Measurements from ENCODE around the gene TBATA.

The TBATA gene

DNA sequence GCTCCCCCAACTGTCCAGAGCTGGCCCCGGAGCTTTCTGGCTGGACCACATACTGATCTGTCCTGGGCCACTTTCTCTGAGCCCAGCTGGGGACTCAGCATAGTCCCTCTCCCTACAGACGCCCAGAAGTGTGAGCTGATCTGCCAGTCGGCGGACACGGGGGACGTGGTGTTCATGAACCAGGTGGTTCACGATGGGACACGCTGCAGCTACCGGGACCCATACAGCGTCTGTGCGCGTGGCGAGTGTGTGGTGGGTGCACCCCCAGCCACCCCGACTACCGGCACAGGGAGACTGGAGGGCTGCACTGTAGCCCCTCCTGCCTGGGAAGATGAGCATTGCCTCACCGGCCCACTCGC lies 41.8 kb downstream of the TBATA start:
- no peak for DNase-seq (ENCODE audit: low read depth)

DNA sequence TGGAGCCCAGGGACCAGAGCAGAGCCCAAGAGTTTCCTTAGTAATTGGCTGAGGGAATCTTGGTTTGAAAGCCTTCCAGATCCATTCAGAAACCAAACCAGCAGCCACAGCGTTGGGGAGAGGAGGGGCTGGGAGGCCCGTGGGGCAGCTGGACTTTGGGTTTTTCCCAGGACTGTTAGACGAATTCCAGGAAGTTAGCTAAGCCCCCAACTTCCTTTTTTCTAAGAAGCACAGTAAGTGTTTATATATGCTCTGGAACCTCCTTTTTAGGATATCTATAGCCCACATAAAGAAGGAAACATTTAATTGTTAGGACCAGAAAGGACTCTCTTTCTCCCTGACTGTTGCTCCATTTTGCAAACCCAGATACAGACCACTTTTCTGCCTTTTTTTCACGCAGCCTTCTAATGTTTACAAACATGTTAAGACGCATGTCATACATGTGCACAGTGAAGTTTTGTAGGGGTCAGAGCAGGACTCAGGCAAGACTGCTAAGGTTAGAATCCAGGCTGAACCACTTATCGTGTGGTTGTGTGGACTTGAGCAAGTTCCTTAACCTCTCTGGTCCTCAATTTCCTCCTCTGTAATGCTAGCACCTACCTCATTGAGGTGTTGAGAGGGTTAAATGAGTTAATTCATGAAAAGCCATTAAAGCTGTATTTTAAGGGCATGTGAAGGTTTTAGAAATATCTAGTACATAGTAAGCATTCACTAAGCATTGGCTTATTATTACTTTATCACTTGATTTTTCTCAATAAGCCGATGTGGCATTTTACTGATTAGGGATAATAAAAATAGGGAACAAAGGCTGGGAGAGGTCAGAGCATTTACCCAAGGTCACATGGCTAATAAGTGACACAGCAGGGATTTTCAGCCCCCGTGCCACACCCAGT lies 42.4 kb downstream of the TBATA start:
- peak; percentile 25 for DNase-seq (ENCODE audit: low read depth)

DNA sequence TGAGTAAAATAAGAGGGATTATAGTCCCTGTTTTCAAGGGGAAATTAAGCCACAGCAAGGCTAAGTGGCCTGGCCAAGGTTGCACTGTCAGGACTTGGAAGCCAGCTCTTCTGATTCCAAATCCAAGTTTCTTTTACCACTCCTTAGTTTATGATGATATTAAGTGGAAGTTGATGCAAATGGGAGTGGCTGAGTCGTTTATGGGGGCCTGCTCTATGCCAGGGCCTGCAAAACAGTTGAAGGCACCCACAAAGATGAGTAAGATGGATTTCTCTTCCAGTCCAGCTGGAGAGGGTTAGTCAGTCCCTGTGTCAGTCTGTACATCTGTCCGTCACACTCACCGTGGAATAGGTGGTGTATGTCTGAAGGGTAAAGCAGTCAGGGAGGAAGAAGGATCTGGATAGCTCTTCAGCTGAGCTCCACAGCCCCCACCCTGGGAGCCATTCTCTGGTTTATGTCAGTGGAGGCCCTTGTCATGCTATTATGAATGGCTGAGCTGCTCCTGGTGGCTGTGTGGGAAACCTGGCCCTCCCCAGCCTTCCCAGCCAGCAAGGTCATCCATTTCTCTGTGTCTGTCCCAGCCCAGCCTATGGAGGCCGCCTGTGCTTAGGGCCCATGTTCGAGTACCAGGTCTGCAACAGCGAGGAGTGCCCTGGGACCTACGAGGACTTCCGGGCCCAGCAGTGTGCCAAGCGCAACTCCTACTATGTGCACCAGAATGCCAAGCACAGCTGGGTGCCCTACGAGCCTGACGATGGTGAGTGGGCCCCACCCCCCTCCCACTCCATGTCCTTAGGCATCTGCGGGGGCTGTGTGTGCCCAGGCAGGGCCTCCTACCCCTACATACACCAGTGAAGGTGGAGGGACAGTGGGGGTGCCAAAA lies 44.5 kb downstream of the TBATA start:
- no peak for DNase-seq (ENCODE audit: low read depth)

- DNase-seq (ENCODE audit: low read depth) = no peak
Measured at GRCh38 chr10:70738761-70739121, 46.4 kb downstream of the TBATA start.

DNA sequence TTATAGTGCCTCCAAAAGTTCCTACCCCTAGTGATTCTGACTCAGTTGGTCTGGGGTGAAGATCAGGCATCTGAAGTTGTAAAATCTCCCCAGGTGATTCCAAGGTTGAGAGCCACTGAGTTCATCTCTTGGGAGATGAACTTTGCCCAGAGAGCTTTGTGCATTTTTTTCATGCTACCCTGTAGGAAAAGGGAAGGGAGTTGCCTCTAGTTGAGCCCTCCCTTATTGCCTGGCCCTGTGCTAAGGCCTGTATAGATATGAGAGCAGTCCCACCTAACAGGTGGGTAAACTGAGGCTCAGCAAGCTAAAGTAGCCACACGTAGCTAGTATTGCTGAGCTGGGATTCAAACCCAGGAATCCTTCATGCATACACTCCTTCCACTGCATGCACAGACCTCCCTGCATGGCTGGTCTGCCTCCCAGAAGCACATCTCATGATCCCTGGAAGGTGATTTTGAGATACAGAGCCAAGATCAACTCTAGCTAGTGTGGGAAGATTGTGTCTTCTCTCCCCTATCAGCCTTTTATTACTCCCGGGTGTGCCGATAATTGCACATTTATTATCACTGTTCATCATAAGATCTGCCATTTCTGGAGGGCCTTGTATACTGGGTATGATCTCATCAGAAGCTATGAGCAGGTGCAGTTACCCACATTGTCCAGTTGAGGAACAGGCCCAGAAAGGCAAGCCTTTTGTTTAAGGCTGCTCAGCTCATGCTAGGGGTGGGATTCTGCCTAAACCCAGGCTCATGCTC lies 47.0 kb downstream of the TBATA start:
- DNase-seq (ENCODE audit: low read depth) = no peak

DNA sequence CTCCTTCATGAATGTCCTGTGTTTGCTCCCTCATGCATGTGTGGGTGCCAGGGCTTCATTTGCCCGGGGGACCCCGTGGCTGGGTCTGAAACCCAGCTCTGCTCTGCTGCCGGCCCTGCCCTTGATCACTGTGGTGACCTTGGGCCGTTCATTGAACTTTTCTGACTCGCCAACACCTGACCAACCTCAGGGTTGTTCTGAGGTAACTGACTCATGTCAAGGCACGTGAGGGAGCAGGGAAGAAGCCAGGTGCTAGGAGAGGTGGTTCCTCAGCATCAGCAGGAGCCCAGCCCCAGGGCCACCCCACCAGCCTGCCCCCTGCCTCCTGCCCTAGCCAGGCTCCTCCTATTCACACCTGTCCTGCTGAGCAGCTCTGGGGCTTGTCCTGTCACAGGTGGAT lies 47.9 kb downstream of the TBATA start:
- DNase-seq (ENCODE audit: low read depth) = no peak

GRCh38 chr10:70736525-70736924 lies 48.7 kb downstream of the TBATA start:
- DNase-seq (ENCODE audit: low read depth) = no peak

GRCh38 chr10:70735161-70735560 lies 50.0 kb downstream of the TBATA start:
- DNase-seq (ENCODE audit: low read depth) = no peak

DNA sequence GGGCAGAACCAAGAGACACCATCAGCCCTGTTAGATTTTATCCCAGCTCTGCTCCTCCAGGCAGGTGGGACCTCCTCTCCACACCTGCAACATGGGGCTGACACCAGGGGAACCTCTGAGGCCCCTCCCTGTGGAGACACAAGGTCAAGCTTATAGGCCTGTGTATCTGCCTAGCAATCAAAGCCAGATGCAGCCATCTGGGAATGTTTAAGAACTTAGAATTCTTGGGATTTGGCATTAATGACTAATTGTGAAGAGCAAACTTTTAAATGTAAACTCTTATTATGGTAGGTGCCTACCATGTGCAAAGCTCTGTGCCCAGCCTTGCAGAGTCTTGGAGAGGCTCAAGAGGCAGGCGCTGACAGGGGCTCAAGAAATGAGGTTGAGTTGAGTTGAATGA lies 52.1 kb downstream of the TBATA start:
- DNase-seq (ENCODE audit: low read depth) = peak; percentile 25

- DNase-seq (ENCODE audit: low read depth) = no peak
Measured at GRCh38 chr10:70732569-70732968, 52.6 kb downstream of the TBATA start.

- no peak for DNase-seq (ENCODE audit: low read depth)
Measured at GRCh38 chr10:70730955-70731354, 54.2 kb downstream of the TBATA start.

- DNase-seq (ENCODE audit: low read depth) = no peak
Measured at GRCh38 chr10:70729763-70730357, 55.3 kb downstream of the TBATA start.

DNA sequence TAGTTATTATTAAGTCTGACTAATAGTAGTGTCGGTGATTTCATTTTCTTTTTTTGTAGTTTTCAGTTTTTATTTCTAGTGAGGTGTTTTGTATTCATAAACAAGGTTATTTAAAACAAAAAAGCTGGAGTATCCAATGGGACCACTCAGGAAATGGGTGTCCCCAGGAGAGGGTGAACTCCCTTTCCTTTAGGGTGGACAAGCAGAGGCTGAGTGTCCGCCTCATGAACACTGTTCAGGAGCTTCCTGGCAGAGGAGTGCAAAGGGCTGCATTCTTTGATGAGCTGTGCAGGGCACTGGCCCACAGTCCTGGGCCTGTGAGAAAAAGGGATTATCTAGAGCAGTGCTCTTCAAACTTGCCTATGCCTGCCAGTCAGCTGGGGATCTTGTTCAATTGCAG lies 56.8 kb downstream of the TBATA start:
- DNase-seq (ENCODE audit: low read depth) = no peak

- DNase-seq (ENCODE audit: low read depth) = no peak
Measured at GRCh38 chr10:70726909-70727495, 58.2 kb downstream of the TBATA start.

- no peak for DNase-seq (ENCODE audit: low read depth)
Measured at GRCh38 chr10:70723771-70724170, 61.4 kb downstream of the TBATA start.

DNA sequence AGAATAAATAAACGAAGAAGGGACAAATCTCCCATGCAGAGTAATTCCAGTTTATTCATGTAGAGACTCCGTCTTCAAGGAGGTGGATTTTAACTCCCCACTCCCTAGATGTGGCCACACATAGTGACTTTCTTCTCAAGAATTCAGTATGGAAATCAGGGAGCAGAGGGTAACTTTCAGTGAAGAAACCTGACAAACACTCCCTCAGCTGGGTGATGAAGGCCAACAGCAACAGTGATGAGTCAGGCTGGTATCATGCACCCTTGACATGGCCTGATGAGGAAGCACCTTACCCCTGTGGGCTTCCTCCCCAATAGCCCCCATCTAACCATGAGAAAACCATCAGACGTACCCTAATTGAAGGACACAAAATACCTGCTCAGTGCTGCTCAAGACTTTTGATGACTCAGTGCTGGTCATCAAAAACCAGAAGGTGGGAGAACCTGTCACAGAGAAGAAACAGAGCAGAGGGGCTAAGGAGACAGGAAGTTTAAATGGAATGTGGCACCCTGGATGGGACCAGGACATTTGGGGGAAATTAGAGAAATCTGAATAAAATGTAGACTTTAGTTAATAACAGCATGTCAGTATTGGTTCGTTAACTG lies 62.3 kb downstream of the TBATA start:
- DNase-seq (ENCODE audit: low read depth) = peak; percentile 39
